Measurements from ENCODE around the gene OR8J3. TPM values are rescaled to one million over a fixed set of nuclear protein-coding genes. Genes with fewer than 3 reads are reported as not detected.
"Not testable (repeated sequence)": the region's sequence is repeated elsewhere in the genome, so short reads cannot be mapped to it uniquely, and the experiment has no call there.

The OR8J3 gene
- total RNA-seq, 1 donor from 2014 or later: not detected

DNA sequence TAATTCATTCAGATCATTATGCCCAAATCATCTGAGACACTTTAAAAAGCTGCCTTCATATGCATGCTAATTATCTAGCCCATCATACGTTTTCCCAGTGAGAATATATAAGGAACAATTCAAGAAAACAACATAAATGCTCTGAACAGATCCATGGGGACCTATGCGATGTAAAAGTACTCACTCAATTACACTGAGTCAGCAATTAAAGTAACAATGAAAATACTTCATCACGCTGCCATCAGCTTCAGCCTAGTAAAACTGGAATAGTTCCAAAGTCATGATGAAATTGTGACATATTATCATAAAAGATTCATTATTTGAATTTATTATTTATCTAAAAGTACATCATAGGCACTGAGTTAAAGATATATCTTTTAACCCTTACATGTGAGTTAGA lies 23.8 kb upstream of the OR8J3 start:
- no peaks in the 10 kb centered on the region for H3K36me3 ChIP-seq
- TF ChIP-seq POLR2A (IDR thresholded peaks at IDR 0.05) (no peak), POLR2AphosphoS5 (IDR thresholded peaks at IDR 0.05; ENCODE audit: insufficient read depth in 1 of 2, low read depth in 1 of 2) (no peak)
- TF ChIP-seq, protein P1, sequence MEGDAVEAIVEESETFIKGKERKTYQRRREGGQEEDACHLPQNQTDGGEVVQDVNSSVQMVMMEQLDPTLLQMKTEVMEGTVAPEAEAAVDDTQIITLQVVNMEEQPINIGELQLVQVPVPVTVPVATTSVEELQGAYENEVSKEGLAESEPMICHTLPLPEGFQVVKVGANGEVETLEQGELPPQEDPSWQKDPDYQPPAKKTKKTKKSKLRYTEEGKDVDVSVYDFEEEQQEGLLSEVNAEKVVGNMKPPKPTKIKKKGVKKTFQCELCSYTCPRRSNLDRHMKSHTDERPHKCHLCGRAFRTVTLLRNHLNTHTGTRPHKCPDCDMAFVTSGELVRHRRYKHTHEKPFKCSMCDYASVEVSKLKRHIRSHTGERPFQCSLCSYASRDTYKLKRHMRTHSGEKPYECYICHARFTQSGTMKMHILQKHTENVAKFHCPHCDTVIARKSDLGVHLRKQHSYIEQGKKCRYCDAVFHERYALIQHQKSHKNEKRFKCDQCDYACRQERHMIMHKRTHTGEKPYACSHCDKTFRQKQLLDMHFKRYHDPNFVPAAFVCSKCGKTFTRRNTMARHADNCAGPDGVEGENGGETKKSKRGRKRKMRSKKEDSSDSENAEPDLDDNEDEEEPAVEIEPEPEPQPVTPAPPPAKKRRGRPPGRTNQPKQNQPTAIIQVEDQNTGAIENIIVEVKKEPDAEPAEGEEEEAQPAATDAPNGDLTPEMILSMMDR (IDR thresholded peaks at IDR 0.05): no peak
- H3K27me3 ChIP-seq: no peaks in the 10 kb centered on the region
- no peaks in the 10 kb centered on the region for H3K9me3 ChIP-seq
- no peak overlapping the region for H3K4me3 ChIP-seq
- no peak overlapping the region for H3K27ac ChIP-seq
- no peaks in the 10 kb centered on the region for H3K4me1 ChIP-seq
- intact Hi-C loops (cut with DNase I): no loop called here
- no peak for DNase-seq (ENCODE audit: extremely low spot score in 2 of 2)

DNA sequence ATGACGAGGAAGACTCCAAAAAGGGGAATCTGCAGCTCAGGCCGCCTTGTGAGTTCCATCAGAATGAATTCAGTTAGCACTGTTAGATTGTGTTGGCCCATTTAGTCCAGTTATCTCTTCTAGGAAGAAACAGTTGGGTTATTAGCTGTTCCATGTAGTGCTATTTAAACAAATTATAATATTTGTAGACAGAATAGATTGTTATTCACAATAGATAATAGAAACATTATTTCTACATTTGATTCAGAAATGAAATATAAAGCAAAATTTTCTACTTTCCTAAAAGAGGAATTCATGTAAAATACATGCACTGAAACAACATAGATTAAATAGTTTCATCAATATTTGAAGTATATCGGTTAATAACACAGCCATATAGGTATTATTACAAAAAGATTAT lies 20.2 kb upstream of the OR8J3 start, which contains the start of gene OR8K5:
Gene OR8K5, minus strand, starts transcription at position 101 of the 400 bp plus-strand sequence. Its CDS starts 0 bp downstream, at position 101.
- no peak for DNase-seq (ENCODE audit: extremely low spot score in 2 of 2)

DNA sequence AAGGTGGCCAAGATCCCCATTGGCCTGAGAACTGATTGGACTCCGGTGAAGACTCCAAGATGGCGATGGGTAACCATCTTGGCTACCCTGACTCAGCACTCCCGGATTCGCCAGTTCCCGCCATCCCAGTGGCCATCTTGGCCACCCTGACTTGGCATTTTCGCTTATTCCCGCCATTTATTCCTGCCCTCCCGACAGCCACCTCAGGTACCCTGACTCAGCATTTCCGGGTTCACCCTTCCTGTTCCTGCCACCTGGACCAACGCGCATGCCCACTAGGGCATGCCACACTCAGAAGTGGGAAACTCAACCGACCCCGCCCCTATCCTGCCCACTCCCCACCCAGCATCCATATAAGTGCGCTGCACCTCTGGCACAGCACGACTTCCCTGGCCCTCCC lies 12.3 kb upstream of the OR8J3 start:
- Histone ChIP-seq H3K27ac (no peak overlapping the region), H3K4me3 (no peak overlapping the region), H3K4me1 (no peaks in the 10 kb centered on the region), H3K27me3 (no peaks in the 10 kb centered on the region), H3K9me3 (no peaks in the 10 kb centered on the region), H3K36me3 (no peaks in the 10 kb centered on the region)
- DNase-seq (ENCODE audit: extremely low spot score in 2 of 2): no peak
- intact Hi-C loops (cut with DNase I): no loop called here
- TF ChIP-seq POLR2AphosphoS5 (IDR thresholded peaks at IDR 0.05; ENCODE audit: insufficient read depth in 1 of 2, low read depth in 1 of 2) (no peak), POLR2A (IDR thresholded peaks at IDR 0.05) (no peak)
- TF ChIP-seq, protein P1 (IDR thresholded peaks at IDR 0.05): no peak

More for the DNA sequence above, 20.2 kb upstream of the OR8J3 start, which contains the start of gene OR8K5:
- no peak for TF ChIP-seq POLR2A (IDR thresholded peaks at IDR 0.05)
- TF ChIP-seq, protein P1 (IDR thresholded peaks at IDR 0.05): no peak
- TF ChIP-seq POLR2AphosphoS5 (IDR thresholded peaks at IDR 0.05; ENCODE audit: insufficient read depth in 1 of 2, low read depth in 1 of 2): no peak
- Histone ChIP-seq H3K36me3 (no peaks in the 10 kb centered on the region), H3K9me3 (no peaks in the 10 kb centered on the region), H3K27ac (no peak within 1 kb of the TSS), H3K27me3 (no peaks in the 10 kb centered on the region), H3K4me3 (no peak within 1 kb of the TSS), H3K4me1 (no peaks in the 10 kb centered on the region)
- intact Hi-C loops (cut with DNase I): no loop called here

DNA sequence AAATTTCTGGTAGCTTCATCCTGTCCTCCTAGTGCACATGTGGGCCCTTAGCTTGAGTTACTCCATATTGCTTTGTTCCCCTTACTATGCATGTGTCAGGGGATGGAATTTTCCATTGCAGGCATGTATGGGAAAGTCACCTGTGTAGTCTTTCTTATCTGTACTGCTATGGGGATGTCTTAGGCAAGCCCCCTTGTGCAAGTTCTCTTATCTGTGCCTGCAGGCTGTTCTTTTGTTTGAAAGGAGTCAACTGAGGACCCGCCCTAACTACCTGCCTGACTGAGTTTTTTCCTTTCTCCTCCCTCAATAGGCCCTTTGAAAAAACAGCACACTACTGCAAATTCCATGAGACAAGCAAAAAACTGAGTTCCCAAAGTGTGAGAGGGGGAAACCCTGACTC lies 11.4 kb upstream of the OR8J3 start:
- intact Hi-C loops (cut with DNase I): no loop called here
- no peak for DNase-seq (ENCODE audit: extremely low spot score in 2 of 2)

DNA sequence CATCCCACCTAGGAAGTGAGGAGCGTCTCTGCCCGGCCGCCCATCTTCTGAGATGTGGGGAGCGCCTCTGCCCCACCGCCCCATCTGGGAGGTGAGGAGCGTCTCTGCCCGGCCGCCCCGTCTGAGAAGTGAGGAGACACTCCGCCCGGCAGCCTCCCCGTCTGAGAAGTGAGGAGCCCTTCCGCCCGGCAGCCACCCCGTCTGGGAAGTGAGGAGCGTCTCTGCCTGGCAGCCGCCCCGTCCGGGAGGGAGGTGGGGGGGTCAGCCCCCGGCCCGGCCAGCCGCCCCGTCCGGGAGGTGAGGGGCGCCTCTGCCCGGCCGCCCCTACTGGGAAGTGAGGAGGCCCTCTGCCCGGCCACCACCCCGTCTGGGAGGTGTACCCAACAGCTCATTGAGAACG lies 3.7 kb upstream of the OR8J3 start:
- DNase-seq (ENCODE audit: extremely low spot score in 2 of 2); H3K4me1 ChIP-seq; H3K9me3 ChIP-seq; H3K36me3 ChIP-seq; H3K27ac ChIP-seq; H3K27me3 ChIP-seq; intact Hi-C loops (cut with DNase I); H3K4me3 ChIP-seq: not testable (repeated sequence)

More for the DNA sequence above, 11.4 kb upstream of the OR8J3 start:
- no peaks in the 10 kb centered on the region for H3K4me1 ChIP-seq
- H3K36me3 ChIP-seq: no peaks in the 10 kb centered on the region
- no peaks in the 10 kb centered on the region for H3K9me3 ChIP-seq
- TF ChIP-seq, protein P1 (IDR thresholded peaks at IDR 0.05): no peak
- TF ChIP-seq POLR2A (IDR thresholded peaks at IDR 0.05) (no peak), POLR2AphosphoS5 (IDR thresholded peaks at IDR 0.05; ENCODE audit: insufficient read depth in 1 of 2, low read depth in 1 of 2) (no peak)
- H3K4me3 ChIP-seq: no peak overlapping the region
- H3K27me3 ChIP-seq: no peaks in the 10 kb centered on the region
- H3K27ac ChIP-seq: no peak overlapping the region
